Ovary (tissue), 9 donors: ENCODE results near the gene CNNM1. TPM values are rescaled to one million over a fixed set of nuclear protein-coding genes. Genes with fewer than 3 reads are reported as not detected.

Source experiments
- DNase-seq, 5 donors: peaks; one replicate each; pipeline ENCODE4 v3.0.0-alpha.2; 2019 to 2020
- H3K27ac ChIP-seq, 2 donors: fragments of 200-600 bp; one replicate each; pipeline versions ENCODE4 v1.5.1 to v1.8.0; 2019 to 2022
- H3K27me3 ChIP-seq: fragments of 200-600 bp; one replicate; pipeline ENCODE4 v1.8.0; 2022
- H3K36me3 ChIP-seq: fragments of 200-600 bp; sonication (generic); one replicate; pipeline ENCODE4 v1.5.1; 2019
- H3K4me1 ChIP-seq: one replicate; pipeline ENCODE4 v1.8.1; 2013; ENCODE audit warnings: mild to moderate bottlenecking, moderate library complexity; ENCODE audit not compliant: insufficient read depth
- H3K4me3 ChIP-seq: fragments of 200-600 bp; sonication (generic); one replicate; pipeline ENCODE4 v1.5.1; 2017
- H3K9me3 ChIP-seq, 2 donors: fragments of 200-600 bp in 1 of 2; sonication (generic) in 1 of 2; one replicate each; pipeline versions ENCODE4 v1.5.1 to v1.8.1; 2013 to 2019; ENCODE audit warnings: mild to moderate bottlenecking in 1 of 2, moderate library complexity in 1 of 2
- CTCF ChIP-seq, 3 donors: fragments of 450-650 bp in 2 of 3; fragments of 200-600 bp in 1 of 3; IDR thresholded peaks; one replicate each; pipeline versions ENCODE4 v1.5.1 to v1.8.0; 2016 to 2022; ENCODE audit warnings: antibody characterized with exemption in 3 of 3, mild to moderate bottlenecking in 1 of 3
- EP300 ChIP-seq: sonication (generic); formaldehyde crosslinking; IDR thresholded peaks from one replicate; pipeline ENCODE4 v1.6.1; 2017; ENCODE audit warnings: antibody characterized with exemption
- POLR2A ChIP-seq: fragments of 450-650 bp; IDR thresholded peaks from one replicate; pipeline ENCODE4 v1.6.1; 2017; ENCODE audit warnings: antibody characterized with exemption, mild to moderate bottlenecking, moderate library complexity
- WGBS, 3 donors: extraction: QIAGEN DNeasy Blood & Tissue Kit in 1 of 3; methylation state at CpG; one replicate each; pipeline versions ENCODE4 v1.1.5 to v1.1.7; 2013 to 2017; 5-methylcytosine and 5-hydroxymethylcytosine counted together
- intact Hi-C, 4 donors: fragments of 100-400 bp; cut with DNase I; formaldehyde crosslinking; loops; one replicate each; pipeline versions ENCODE4 v1.11.0 to v1.15.1; 2022 to 2023
- polyA plus RNA-seq, 2 donors: library from polyadenylated mRNA; stranded (reverse); fragments of 200-250 nt in 1 of 2; fragments of 350-450 nt in 1 of 2; fragmentation: Illumina TruSeq in 1 of 2; extraction: RNeasy Lipid Tissue Mini Kit (QIAGEN cat#74804) in 1 of 2; gene quantifications; one replicate each; pipeline ENCODE4 v1.2.3, GENCODE V29; 2013 to 2014
- total RNA-seq, 7 donors: library from RNA; depleted of rRNA in 2 of 7; stranded (reverse); fragments of >200 nt in 2 of 7; fragmentation: NEBNext Ultra II Directional in 3 of 7; extraction: Animal tissue kit (Norgen Biotek cat#: 25700) in 3 of 7; gene quantifications; one replicate each; pipeline versions ENCODE4 v1.1.0 to v1.2.4, GENCODE V29; 2016 to 2023
- donor health status: DM: no; HTN: no; CAD: no; lungs with moderate emphysema.
- donor health status: DM: no; HTN: no; CAD: no.
- donor health status: Bipolar disorder and iron deficiency.
- donor health status: DM: yes; HTN: yes; CAD: no.
- donor health status: DM: no; HTN: no; CAD: no.
- donor health status: DM: yes; HTN: yes; CAD: no.

Gene CNNM1
- total and polyA plus RNA-seq, 9 donors: 1.0 to 3.9 (median 2.4) TPM

- TF ChIP-seq POLR2A (no peak), CTCF (IDR thresholded peaks at IDR 0.05) (no peak), EP300 (no peak)
- no peaks in the 10 kb centered on the region for H3K9me3 ChIP-seq
- intact Hi-C loops: no loop called here
- no peak for DNase-seq
- WGBS, 3 donors: 0 to 9% (median 8%) methylated on average over 1 of the region's 1 CpG
- H3K4me3 ChIP-seq: no peak overlapping the region
- no peaks in the 10 kb centered on the region for H3K27me3 ChIP-seq
- H3K36me3 ChIP-seq: no peaks in the 10 kb centered on the region
- H3K27ac ChIP-seq: no peak overlapping the region
- no peaks in the 10 kb centered on the region for H3K4me1 ChIP-seq
Observed at GRCh38 chr10:99292159-99292558, 37.0 kb upstream of the CNNM1 start.

- no peak for TF ChIP-seq CTCF (IDR thresholded peaks at IDR 0.05)
- no peak for TF ChIP-seq POLR2A
- no peak for TF ChIP-seq EP300
- Histone ChIP-seq H3K4me3 (no peak overlapping the region), H3K9me3 (no peaks in the 10 kb centered on the region), H3K27me3 (no peaks in the 10 kb centered on the region), H3K27ac (no peak overlapping the region), H3K36me3 (no peaks in the 10 kb centered on the region), H3K4me1 (no peaks in the 10 kb centered on the region)
- intact Hi-C loops: no loop called here
- WGBS, 3 donors: 40 to 59% (median 45%) methylated on average over 5 of the region's 5 CpGs
- DNase-seq: no peak
Observed at GRCh38 chr10:99296605-99297004, 32.6 kb upstream of the CNNM1 start.

GRCh38 chr10:99297033-99297432, 32.1 kb upstream of the CNNM1 start:
- 85 to 96% (median 93%) methylated on average over 7 of the region's 7 CpGs for WGBS, 3 donors
- TF ChIP-seq POLR2A: no peak
- TF ChIP-seq EP300: no peak
- TF ChIP-seq CTCF (IDR thresholded peaks at IDR 0.05): no peak
- Histone ChIP-seq H3K27me3 (no peaks in the 10 kb centered on the region), H3K4me1 (no peaks in the 10 kb centered on the region), H3K9me3 (no peaks in the 10 kb centered on the region), H3K4me3 (no peak overlapping the region), H3K27ac (no peak overlapping the region), H3K36me3 (no peaks in the 10 kb centered on the region)
- DNase-seq: no peak
- intact Hi-C loops: no loop called here

- intact Hi-C loops: no loop called here
- H3K27me3 ChIP-seq: no peaks in the 10 kb centered on the region
- no peaks in the 10 kb centered on the region for H3K4me1 ChIP-seq
- H3K9me3 ChIP-seq: no peaks in the 10 kb centered on the region
- no peak overlapping the region for H3K4me3 ChIP-seq
- H3K27ac ChIP-seq: no peak overlapping the region
- 18 to 27% (median 24%) methylated on average over 5 of the region's 5 CpGs for WGBS, 3 donors
- DNase-seq: no peak
- no peaks in the 10 kb centered on the region for H3K36me3 ChIP-seq
- TF ChIP-seq EP300 (no peak), CTCF (IDR thresholded peaks at IDR 0.05) (no peak), POLR2A (no peak)
Observed at GRCh38 chr10:99303899-99304861, 25.0 kb upstream of the CNNM1 start.
